ENCODE results near the gene HES4.
"Not testable (repeated sequence)": the region's sequence is repeated elsewhere in the genome, so short reads cannot be mapped to it uniquely, and the experiment has no call there.

HES4 gene

DNA sequence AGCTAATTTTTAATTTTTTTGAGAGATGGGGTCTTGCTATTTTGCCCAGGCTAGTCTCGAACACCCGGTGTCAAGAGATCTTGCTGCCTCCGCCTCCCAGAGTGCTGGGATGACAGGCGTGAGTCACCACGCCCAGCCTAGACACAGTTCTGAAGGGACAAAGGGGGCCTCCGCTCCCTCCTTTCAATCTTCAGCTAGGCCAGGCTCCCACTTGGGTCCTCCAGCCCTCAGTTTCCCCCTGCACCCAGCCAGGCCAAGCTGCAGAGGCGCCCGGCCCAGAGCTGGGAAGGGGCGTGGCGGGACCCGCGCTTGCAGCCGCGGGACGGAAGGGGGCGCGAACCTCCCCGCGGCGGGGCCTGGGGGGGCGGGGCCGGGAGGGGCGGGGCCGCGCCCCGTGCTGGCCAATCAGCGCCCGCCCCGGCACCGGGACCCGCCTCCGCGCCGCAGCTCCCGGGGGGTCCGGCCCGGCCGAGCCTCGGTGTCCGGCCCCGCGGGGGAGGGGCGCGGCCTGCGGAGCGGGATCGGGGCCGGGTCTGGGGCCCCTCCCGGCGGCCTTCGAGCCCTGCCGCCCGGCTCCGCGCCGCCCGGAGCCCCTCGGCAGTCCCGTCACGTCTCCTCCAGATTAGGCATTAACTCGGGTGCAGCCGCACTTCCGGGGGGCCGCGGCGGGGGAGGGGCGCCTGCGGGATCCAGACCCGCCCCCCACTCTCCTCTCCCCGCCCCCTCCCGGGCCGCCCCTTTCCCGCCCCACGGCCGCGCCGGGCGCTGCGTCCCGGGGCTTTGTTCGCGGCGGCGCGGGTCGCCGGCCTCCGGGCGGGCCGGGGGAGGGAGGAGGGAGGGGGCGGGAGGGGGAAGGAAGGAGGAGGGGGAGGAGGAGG lies 19.5 kb upstream of the HES4 start:
- Histone ChIP-seq H3K9ac (ENCODE audit: low read length in 5 of 5) (no peak overlapping the region), H3K27ac (ENCODE audit: low read depth, low read length) (no peak overlapping the region), H3K9me3 (ENCODE audit: control insufficient read depth in 5 of 5, low read length in 5 of 5) (no peaks in the 10 kb centered on the region), H3K4me1 (ENCODE audit: control insufficient read depth in 5 of 5, insufficient read depth in 5 of 5, low read length in 5 of 5) (peaks cover 0 to 21% (median 19%) of the 10 kb centered on the region in 5 donors), H3K36me3 (ENCODE audit: control insufficient read depth in 5 of 5, insufficient read depth in 5 of 5, low read length in 5 of 5) (no peaks in the 10 kb centered on the region), H3K4me3 (ENCODE audit: low read depth in 1 of 5, low read length in 5 of 5) (peak overlapping the region; percentile 36 to 62 (median 44)), H3K27me3 (ENCODE audit: control insufficient read depth in 5 of 5, insufficient read depth in 4 of 5, low read length in 5 of 5) (peaks cover 0 to 10% (median 7%) of the 10 kb centered on the region in 5 donors)

DNA sequence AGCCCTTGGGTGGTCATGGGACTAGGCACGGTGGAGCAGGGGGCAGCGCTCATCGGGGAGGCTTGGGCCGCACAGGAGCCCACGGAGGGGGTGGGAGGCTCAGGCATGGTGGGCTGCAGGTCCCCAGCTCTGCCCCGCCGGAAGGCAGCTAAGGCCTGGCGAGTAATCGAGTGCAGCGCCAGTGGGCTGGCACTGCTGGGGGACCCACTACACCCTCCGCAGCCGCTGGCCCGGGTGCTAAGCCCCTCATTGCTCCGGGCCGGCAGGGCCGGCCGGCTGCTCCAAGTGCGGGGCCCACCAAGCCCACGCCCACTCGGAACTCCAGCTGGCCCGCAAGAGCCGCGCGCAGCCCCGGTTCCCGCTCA lies 18.4 kb upstream of the HES4 start:
- H3K9me3 ChIP-seq (ENCODE audit: control insufficient read depth in 5 of 5, low read length in 5 of 5); H3K36me3 ChIP-seq (ENCODE audit: control insufficient read depth in 5 of 5, insufficient read depth in 5 of 5, low read length in 5 of 5); H3K9ac ChIP-seq (ENCODE audit: low read length in 5 of 5); H3K4me3 ChIP-seq (ENCODE audit: low read depth in 1 of 5, low read length in 5 of 5); H3K27ac ChIP-seq (ENCODE audit: low read depth, low read length): not testable (repeated sequence)
- Histone ChIP-seq H3K27me3 (ENCODE audit: control insufficient read depth in 5 of 5, insufficient read depth in 4 of 5, low read length in 5 of 5) (peaks cover 0 to 13% (median 4%) of the 10 kb centered on the region in 5 donors), H3K4me1 (ENCODE audit: control insufficient read depth in 5 of 5, insufficient read depth in 5 of 5, low read length in 5 of 5) (peaks cover 0 to 31% (median 27%) of the 10 kb centered on the region in 5 donors)

DNA sequence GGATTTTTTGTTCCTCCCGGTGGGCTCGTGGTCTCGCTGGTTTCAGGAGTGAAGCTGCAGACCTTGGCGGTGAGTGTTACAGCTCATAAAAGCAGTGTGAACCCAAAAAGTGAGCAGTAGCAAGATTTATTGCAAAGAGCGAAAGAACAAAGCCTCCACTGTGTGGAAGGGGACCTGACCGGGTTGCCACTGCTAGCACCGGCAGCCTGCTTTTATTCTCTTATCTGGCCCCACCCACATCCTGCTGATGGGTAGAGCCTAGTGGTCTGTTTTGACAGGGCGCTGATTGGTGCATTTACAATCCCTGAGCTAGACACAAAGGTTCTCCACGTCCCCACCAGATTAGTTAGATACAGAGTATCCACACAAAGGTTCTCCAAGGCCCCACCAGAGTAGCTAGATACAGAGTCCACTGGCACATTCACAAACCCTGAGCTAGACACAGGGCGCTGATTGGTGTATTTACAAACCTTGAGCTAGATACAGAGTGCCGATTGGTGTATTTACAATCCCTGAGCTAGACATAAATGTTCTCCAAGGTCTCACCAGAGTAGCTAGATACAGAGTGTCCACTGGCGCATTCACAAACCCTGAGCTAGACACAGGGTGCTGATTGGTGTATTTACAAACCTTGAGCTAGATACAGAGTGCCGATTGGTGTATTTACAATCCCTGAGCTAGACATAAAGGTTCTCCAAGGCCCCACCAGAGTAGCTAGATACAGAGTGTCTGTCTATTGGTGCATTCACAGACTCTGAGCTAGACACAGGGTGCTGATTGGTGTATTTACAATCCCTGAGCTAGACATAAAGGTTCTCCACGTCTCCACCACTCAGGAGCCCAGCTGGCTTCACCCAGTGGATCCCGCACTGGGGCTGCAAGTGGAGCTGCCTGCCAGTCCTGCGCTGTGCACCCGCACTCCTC lies 17.8 kb upstream of the HES4 start:
- peaks cover 0 to 35% (median 32%) of the 10 kb centered on the region in 5 donors for H3K4me1 ChIP-seq (ENCODE audit: control insufficient read depth in 5 of 5, insufficient read depth in 5 of 5, low read length in 5 of 5)
- H3K27me3 ChIP-seq (ENCODE audit: control insufficient read depth in 5 of 5, insufficient read depth in 4 of 5, low read length in 5 of 5), result not testable (repeated sequence)

DNA sequence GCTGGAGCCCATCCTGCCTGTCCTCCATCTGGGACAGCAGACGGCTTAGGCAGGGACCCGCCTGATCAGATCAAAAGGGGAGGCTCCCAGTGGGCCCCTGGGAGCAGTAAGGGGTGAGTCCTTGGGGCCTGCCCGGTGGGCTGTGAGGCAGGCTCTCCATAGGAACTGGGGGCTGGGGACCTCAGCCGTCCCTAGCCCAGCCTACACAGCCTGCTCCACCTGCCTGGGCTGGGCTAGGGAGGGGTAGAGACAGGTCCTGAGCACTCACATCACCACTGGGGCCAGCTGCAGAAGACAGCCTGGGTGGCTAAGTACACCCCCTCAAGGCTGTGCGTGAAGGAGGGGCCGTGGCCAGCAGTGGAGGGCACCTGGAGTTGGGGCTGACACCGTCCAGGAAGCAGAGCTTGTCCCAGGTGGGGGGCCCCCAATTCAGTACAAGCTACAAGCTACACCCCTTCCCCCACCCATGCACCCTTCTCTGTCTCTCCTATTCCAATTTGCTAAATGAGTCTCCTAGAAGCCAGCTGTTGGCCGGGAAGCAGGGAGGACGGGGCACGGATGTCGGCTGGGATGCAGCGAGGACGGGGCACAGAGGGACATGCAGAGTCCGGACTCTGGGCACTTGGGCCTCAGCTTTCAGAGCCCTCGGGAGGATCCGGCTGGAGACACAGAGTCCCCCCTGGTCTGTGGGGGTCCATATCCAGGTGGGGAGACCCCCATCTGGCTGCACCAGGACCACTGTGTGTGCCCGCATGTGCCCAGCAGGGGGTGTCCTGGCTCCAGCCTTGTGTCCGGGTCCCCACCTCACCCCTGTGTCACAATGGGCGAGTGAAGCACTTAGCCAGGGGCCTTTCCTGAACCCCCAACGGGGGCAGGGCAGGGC lies 15.1 kb upstream of the HES4 start:
- Histone ChIP-seq H3K9ac (ENCODE audit: low read length in 5 of 5) (peak overlapping the region in 1 of 5 donors; percentile 90), H3K9me3 (ENCODE audit: control insufficient read depth in 5 of 5, low read length in 5 of 5) (no peaks in the 10 kb centered on the region), H3K36me3 (ENCODE audit: control insufficient read depth in 5 of 5, insufficient read depth in 5 of 5, low read length in 5 of 5) (no peaks in the 10 kb centered on the region), H3K4me3 (ENCODE audit: low read depth in 1 of 5, low read length in 5 of 5) (peak overlapping the region in 1 of 5 donors; percentile 95), H3K27me3 (ENCODE audit: control insufficient read depth in 5 of 5, insufficient read depth in 4 of 5, low read length in 5 of 5) (peaks cover 0 to 3% (median 0%) of the 10 kb centered on the region in 5 donors), H3K4me1 (ENCODE audit: control insufficient read depth in 5 of 5, insufficient read depth in 5 of 5, low read length in 5 of 5) (peaks cover 0 to 27% (median 25%) of the 10 kb centered on the region in 5 donors), H3K27ac (ENCODE audit: low read depth, low read length) (no peak overlapping the region)

More for the DNA sequence above, 17.8 kb upstream of the HES4 start:
- H3K9me3 ChIP-seq (ENCODE audit: control insufficient read depth in 5 of 5, low read length in 5 of 5); H3K9ac ChIP-seq (ENCODE audit: low read length in 5 of 5); H3K36me3 ChIP-seq (ENCODE audit: control insufficient read depth in 5 of 5, insufficient read depth in 5 of 5, low read length in 5 of 5); H3K27ac ChIP-seq (ENCODE audit: low read depth, low read length); H3K4me3 ChIP-seq (ENCODE audit: low read depth in 1 of 5, low read length in 5 of 5): not testable (repeated sequence)

DNA sequence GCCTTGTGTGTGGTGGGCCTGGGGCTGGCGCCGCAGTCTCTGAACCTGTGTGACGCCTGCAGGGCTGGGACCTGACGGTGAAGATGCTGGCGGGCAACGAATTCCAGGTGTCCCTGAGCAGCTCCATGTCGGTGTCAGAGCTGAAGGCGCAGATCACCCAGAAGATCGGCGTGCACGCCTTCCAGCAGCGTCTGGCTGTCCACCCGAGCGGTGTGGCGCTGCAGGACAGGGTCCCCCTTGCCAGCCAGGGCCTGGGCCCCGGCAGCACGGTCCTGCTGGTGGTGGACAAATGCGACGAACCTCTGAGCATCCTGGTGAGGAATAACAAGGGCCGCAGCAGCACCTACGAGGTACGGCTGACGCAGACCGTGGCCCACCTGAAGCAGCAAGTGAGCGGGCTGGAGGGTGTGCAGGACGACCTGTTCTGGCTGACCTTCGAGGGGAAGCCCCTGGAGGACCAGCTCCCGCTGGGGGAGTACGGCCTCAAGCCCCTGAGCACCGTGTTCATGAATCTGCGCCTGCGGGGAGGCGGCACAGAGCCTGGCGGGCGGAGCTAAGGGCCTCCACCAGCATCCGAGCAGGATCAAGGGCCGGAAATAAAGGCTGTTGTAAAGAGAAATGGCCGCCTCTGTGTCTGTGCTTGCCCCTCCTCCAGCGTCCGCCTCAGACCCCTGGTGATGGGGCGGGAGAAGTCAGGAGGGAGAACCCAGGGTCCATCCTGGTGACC lies 14.2 kb upstream of the HES4 start:
- H3K4me1 ChIP-seq (ENCODE audit: control insufficient read depth in 5 of 5, insufficient read depth in 5 of 5, low read length in 5 of 5), result peaks cover 0 to 26% (median 24%) of the 10 kb centered on the region in 5 donors
- peak overlapping the region; percentile 80 to 95 (median 85) for H3K4me3 ChIP-seq (ENCODE audit: low read depth in 1 of 5, low read length in 5 of 5)
- no peaks in the 10 kb centered on the region for H3K36me3 ChIP-seq (ENCODE audit: control insufficient read depth in 5 of 5, insufficient read depth in 5 of 5, low read length in 5 of 5)
- H3K9me3 ChIP-seq (ENCODE audit: control insufficient read depth in 5 of 5, low read length in 5 of 5), result no peaks in the 10 kb centered on the region
- peaks cover 0 to 3% (median 0%) of the 10 kb centered on the region in 5 donors for H3K27me3 ChIP-seq (ENCODE audit: control insufficient read depth in 5 of 5, insufficient read depth in 4 of 5, low read length in 5 of 5)
- H3K27ac ChIP-seq (ENCODE audit: low read depth, low read length), result peak overlapping the region; percentile 70
- peak overlapping the region in 4 of 5 donors; percentile 70 to 90 (median 82) for H3K9ac ChIP-seq (ENCODE audit: low read length in 5 of 5)

DNA sequence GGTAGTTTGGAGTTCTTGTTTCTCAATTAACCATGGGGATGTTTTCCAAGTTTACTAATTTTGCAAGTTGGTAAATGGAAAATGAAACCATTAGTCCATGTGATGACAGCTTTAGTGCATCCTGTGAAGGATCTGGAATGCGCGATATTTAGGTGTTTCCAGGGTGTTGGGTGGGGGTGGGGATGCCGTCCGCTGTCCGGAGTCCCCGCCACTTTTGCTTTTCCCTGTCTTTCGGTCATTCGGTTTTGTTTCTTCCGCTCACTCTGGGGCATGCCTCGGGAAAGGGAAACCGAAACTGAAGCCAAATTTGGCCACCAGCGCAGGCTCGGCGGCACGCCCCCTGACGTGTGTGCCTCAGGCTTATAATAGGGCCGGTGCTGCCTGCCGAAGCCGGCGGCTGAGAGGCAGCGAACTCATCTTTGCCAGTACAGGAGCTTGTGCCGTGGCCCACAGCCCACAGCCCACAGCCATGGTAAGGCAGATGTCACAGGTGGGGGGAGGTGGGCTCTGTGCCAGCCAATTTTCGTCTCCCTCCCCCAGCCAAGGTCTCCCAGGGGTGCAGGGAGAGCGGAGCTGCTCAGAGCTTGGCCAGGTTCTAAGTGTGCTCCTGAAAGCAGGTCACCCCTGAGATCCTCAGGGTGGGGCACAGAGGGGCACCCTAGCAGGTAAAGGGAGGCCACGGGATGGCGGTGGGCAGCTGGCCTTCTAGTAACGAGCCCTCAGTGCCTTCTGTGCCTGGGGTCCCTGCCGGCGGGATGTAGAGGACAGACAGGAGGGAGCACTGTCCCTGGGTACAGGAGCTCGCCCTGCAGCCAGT lies 13.4 kb upstream of the HES4 start, which contains the start of gene ISG15:
Gene ISG15, plus strand, starts transcription at position 393 of the 817 bp plus-strand sequence. Its CDS starts 77 bp downstream, at position 470.
- H3K9me3 ChIP-seq (ENCODE audit: control insufficient read depth in 5 of 5, low read length in 5 of 5), result no peaks in the 10 kb centered on the region
- H3K9ac ChIP-seq (ENCODE audit: low read length in 5 of 5), result peak within 1 kb of the TSS; percentile 29 to 90 (median 82)
- no peaks in the 10 kb centered on the region for H3K36me3 ChIP-seq (ENCODE audit: control insufficient read depth in 5 of 5, insufficient read depth in 5 of 5, low read length in 5 of 5)
- H3K27me3 ChIP-seq (ENCODE audit: control insufficient read depth in 5 of 5, insufficient read depth in 4 of 5, low read length in 5 of 5), result peaks cover 0 to 3% (median 0%) of the 10 kb centered on the region in 5 donors
- peak within 1 kb of the TSS; percentile 80 to 95 (median 94) for H3K4me3 ChIP-seq (ENCODE audit: low read depth in 1 of 5, low read length in 5 of 5)
- peak within 1 kb of the TSS; percentile 70 for H3K27ac ChIP-seq (ENCODE audit: low read depth, low read length)
- H3K4me1 ChIP-seq (ENCODE audit: control insufficient read depth in 5 of 5, insufficient read depth in 5 of 5, low read length in 5 of 5), result peaks cover 0 to 23% (median 22%) of the 10 kb centered on the region in 5 donors

DNA sequence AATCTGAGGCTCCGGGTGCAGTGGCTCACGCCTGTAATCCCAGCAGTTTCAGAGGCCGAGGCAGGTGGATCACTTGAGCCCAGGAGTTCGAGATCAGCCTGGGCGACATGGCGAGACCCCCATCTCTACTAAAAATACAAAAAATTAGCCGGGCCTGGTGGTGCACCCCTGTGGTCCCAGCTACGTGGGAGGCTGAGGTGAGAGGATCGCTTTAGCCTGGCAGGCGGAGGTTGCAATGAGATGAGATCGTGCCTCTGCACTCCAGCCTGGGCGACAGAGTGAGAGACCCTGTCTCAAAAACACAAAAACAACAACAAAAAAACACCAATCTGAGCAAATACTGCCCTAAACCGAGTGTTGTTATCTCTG lies 12.8 kb upstream of the HES4 start:
- Histone ChIP-seq H3K9ac (ENCODE audit: low read length in 5 of 5) (peak overlapping the region; percentile 29 to 90 (median 82)), H3K4me3 (ENCODE audit: low read depth in 1 of 5, low read length in 5 of 5) (peak overlapping the region; percentile 80 to 95 (median 94)), H3K4me1 (ENCODE audit: control insufficient read depth in 5 of 5, insufficient read depth in 5 of 5, low read length in 5 of 5) (peaks cover 0 to 23% (median 22%) of the 10 kb centered on the region in 5 donors), H3K27ac (ENCODE audit: low read depth, low read length) (peak overlapping the region; percentile 70)
- H3K36me3 ChIP-seq (ENCODE audit: control insufficient read depth in 5 of 5, insufficient read depth in 5 of 5, low read length in 5 of 5); H3K27me3 ChIP-seq (ENCODE audit: control insufficient read depth in 5 of 5, insufficient read depth in 4 of 5, low read length in 5 of 5); H3K9me3 ChIP-seq (ENCODE audit: control insufficient read depth in 5 of 5, low read length in 5 of 5): not testable (repeated sequence)

DNA sequence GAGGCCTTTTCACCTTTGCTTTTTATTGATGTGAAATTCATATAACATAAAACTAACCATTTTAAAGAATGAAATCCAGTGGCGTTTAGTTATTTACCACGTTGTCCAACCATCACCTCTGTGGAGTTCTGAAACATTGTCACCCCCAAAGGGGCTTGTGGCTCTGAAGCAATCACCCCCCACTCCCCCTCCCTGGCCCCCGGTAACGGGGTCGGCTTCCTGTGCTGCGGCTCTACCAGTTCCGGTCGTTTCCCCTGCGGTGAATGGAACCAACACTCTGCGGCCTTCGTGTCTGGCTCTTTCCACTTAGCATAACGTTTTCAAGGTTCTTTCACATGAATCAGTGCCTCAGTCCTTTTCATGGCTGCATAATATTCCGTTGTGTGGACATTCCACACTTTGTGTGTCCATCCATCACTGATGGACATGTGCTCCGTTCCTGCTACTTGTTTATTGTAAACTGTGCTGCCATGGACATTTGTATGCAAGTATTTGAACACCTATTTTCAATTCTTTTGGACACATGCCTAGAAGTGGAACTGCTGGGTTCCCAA lies 11.6 kb upstream of the HES4 start:
- Histone ChIP-seq H3K9me3 (ENCODE audit: control insufficient read depth in 5 of 5, low read length in 5 of 5) (no peaks in the 10 kb centered on the region), H3K27ac (ENCODE audit: low read depth, low read length) (no peak overlapping the region), H3K36me3 (ENCODE audit: control insufficient read depth in 5 of 5, insufficient read depth in 5 of 5, low read length in 5 of 5) (no peaks in the 10 kb centered on the region), H3K4me3 (ENCODE audit: low read depth in 1 of 5, low read length in 5 of 5) (no peak overlapping the region), H3K4me1 (ENCODE audit: control insufficient read depth in 5 of 5, insufficient read depth in 5 of 5, low read length in 5 of 5) (peaks cover 0 to 23% (median 22%) of the 10 kb centered on the region in 5 donors), H3K27me3 (ENCODE audit: control insufficient read depth in 5 of 5, insufficient read depth in 4 of 5, low read length in 5 of 5) (peaks cover 0 to 8% (median 4%) of the 10 kb centered on the region in 5 donors), H3K9ac (ENCODE audit: low read length in 5 of 5) (no peak overlapping the region)

Measured in subcutaneous abdominal adipose tissue (tissue), 5 donors.